NCI-H1930 (cell line): Measurements from ENCODE around the gene ANHX.
"Not testable (repeated sequence)": the region's sequence is repeated elsewhere in the genome, so short reads cannot be mapped to it uniquely, and the experiment has no call there.

ENCODE experiments used
- DNase-seq, 2 experiments: peaks; one replicate each; lab custom pipeline; 2025; lab: John Stamatoyannopoulos, UW

The ANHX gene

GRCh38 chr12:133235401-133236112, at the start of gene ANHX:
TSS of gene ANHX (minus strand) at chr12:133235877. CDS start at chr12:133234356, 1,521 bp downstream.
- no peak for DNase-seq

GRCh38 chr12:133264668-133265067, 29.0 kb upstream of the ANHX start:
- not testable (repeated sequence) for DNase-seq

DNA sequence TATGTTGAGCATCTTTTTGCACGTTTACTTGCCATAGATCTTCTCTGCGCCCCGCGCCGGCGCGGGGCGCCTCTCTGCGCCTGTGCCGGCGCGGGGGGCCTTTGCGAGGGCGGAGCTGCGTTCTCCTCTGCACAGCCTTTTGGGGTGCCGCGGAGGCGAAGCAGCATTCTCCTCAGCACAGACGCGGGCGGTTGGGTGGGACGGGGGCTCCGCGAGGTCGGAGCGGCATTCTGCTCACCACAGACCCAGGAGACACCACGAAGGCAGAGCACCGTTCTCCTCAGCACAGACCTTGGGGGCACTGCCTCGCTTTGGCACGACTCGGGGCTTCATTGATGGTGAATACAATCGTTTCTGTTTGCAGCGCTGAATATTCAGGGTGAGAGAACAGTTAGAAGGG, 28.5 kb upstream of the ANHX start:
- DNase-seq = no peak

DNA sequence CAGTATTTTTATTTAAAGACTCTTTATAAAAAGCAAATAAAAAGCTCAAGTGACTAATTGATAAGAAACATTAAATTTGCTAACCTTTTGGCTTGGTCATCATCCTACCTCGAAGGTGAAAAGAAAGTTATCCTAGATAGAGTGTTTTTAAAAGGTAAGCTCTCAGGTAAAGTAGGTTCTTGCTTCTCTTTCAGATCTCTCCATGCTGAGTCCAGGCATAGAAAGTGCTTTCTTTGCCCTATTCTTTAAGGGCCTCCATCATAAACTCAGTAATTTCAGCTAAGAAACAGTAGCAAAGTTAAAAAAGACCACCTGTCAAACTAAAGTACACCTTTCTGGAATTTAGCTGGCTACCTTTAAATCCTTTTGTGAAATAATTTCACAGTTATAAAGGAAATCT, 20.6 kb upstream of the ANHX start:
- DNase-seq = no peak

GRCh38 chr12:133255833-133256232, 20.2 kb upstream of the ANHX start:
- DNase-seq = not testable (repeated sequence)

GRCh38 chr12:133251732-133252131, 16.1 kb upstream of the ANHX start:
- no peak for DNase-seq

DNA sequence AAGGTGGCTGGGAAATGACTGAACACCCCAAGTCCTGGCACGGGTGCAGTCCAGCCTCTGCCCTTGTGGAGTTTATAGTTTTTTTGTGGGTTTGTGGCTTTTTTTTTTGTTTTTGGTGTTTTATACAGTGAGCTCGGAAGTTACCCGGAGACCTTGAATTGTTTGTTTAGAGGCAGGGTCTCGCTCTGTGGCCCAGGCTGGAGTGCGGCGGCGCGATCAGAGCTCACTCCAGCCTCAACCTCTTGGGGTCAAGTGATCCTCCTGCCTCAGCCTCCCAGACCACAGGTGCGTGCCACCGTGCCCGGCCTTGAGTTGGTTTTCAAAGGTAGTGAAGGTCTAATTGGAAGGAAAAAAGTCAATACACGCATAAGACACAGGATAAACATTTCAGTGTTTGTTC, 879 bp upstream of the ANHX start:
- DNase-seq = no peak

DNA sequence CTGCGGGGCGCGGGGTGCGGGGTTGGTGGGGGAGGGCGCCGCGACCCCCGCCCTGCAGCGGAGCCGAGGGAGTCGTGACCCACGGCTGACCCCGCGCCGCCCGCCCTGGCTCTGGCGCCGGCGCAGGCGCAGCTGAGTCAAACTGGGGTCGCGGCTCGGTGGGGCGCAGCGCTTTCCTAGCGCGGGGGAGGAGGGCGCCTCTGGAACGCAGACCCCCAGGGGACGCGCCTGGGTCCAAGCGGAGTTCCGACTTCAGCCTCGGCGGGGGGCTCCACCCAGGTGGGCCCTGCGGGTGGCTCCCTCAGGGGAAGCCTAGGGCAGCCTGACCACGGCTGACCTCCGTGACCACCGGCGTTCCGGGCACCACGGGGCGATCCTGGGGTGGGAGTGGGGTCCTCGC, 467 bp upstream of the ANHX start:
- no peak for DNase-seq

DNA sequence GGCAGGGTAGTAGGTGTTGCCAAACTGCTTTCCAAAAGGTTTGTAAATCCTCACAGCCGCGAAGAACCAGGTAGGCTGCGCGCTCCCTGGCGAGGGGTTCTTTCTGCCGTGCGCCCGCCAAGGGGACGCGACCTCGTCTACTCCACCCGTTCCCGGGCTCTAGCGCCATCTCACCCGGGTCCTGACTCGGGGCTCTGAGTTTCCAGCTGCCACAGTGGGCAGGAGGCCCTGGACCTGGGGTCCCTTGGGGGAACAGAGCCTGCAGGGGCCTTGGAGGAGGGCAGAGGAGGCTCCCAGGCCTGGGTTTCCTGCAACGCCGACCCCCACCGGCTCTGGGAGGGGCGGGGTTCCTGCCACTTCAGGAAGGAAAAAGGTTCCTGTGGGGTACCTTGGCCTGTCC, 706 bp downstream of the ANHX start:
- no peak for DNase-seq

DNA sequence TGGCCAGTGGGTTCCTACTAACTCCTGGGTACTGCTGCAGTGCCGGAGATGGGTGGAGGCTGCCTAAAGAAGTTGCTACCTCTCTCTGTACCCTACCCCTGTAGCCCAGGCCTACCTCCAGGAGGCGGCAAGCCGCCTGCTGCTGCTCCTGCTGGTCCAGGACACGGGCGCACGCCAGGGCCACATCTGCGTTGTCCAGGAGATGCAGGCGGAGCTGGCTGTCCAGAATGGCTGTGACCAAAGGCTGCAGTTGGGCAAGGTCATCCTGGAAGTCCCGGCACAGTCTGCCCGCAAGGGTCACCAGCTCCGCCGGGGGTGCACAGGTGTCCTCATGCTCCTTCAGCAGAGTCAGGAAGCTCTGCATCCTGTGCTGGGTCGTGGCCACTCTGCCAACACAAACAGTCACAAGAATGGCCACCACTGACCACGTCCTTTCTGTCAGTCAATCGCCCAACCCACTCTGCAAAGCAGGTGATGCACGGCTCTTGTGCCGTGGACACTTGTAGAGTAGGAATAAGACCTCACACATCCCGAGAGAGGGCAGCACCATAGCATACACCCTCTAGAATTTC, 1.6 kb downstream of the ANHX start:
- no peak for DNase-seq

GRCh38 chr12:133233006-133233405, 2.7 kb downstream of the ANHX start:
- DNase-seq = no peak

DNA sequence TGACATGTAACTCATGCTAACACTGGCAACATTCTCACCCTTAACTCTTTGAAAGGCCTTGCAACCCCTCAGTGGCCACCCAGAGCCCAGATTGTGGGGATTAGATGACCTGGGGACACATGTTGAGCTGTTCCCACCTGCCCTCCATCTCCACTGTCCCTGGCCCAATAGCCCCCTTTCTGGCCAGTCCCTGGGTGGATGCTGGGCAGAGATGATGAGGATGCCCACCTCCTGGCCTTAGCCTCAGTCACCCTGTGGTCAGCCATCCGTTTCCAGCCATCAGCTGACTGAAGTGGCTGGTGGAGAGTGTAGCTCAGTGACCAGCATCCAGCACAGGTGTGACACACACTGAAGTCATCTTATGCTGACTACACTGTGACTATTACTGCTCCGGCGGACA, 4.7 kb downstream of the ANHX start:
- no peak for DNase-seq

DNA sequence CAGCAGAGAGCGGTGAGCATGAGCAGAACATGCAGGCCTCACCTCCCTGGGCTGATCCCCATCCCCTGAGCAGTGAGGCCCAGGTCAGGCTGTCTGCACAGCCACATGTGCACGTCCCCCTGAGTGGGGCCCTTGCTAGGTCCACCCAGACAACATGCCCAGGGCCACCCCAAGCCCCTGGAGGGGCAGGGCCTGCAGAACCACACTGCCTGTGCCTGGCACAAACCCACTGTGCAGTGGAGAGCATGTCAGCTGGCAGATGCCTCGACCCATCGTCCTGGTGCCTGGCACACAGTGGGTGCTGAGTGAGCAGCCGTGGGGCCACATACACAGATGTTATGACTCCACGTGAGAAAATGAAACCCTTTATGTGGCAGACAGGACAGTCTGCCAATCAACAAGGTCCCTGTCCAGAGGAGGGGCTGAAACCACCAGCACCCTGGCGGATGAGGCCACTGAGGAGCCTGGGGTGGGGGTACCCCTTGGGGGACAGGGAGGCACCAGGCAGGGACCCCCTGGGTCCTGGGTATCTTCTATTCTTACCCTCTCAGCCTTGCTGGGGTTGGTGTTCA, 8.3 kb downstream of the ANHX start:
- no peak for DNase-seq

- DNase-seq = no peak
Observed at GRCh38 chr12:133226690-133227089, 9.0 kb downstream of the ANHX start.

GRCh38 chr12:133225527-133225926, 10.2 kb downstream of the ANHX start:
- DNase-seq = no peak

DNA sequence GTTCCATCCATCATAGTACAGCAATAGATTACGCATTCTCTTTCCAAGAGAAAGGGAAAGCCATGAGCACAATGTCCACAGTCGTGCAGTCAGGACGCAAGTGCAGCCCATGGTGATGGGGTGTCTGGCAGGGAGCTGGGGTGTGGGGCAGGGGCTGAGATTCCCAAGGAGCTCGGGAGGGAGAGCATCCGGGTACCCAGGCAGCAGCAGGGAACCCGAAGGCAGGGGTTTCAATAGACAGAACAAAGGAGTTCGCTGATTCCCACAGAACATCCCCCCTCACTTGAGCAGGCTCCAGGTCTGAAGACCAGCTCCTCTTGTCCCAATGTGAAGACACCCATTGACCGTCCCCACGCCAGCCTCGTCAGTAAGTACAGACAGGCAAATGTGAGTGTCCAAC, 13.5 kb downstream of the ANHX start:
- DNase-seq = no peak

DNA sequence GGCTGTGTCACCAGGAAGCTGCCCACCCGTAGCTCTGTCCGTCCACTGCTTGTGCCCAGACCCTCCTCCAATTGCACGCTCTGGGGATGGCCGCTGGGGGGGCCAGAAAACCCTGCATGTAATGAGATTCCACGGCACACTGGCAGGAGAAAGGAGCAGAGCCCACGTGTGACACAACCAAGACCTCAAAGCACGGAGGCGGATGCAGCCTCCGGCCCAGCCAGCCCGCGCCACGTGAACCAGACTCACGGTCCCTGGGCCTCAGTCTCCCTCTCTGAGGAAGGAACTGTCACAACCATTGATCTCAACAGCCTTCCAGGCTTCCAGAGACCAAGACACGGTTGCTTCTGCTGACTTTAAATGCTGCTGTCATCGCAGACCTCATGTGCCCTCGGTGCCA, 14.4 kb downstream of the ANHX start:
- DNase-seq = no peak

GRCh38 chr12:133220521-133220920, 15.2 kb downstream of the ANHX start:
- no peak for DNase-seq

DNA sequence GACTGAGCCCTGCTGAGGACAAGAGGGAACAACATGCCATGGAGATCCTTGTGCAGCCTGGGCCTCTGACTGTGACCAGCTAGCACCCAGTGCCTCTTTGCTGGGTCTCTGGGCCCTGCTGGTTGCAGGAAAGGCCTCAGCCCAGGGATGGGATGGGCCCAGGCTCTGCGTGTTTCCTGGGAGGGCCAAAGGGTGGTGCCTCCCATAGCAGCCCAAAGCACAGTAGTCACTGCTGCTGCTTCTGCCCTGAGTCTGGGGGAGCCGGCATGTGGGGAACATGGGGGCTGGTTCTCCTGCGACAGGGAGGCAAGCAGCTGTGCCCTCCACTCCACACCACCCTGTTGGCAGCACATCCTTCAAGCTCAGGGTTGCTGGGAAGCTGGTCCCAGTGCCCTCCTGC, 18.5 kb downstream of the ANHX start:
- DNase-seq = no peak

- no peak for DNase-seq
Observed at GRCh38 chr12:133215724-133216123, 20.0 kb downstream of the ANHX start.

- DNase-seq = no peak
Observed at GRCh38 chr12:133206390-133206789, 29.3 kb downstream of the ANHX start.

DNA sequence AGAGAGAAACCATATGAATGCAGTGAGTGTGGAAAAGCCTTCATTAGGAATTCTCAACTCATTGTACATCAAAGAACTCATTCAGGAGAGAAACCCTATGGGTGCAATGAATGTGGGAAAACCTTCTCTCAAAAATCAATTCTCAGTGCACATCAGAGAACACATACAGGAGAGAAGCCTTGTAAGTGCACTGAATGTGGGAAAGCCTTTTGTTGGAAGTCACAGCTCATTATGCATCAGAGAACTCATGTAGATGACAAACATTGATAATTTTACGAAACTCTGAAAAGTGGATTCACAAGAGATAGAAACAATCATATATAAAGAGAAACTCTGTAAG, 31.4 kb downstream of the ANHX start:
- DNase-seq = no peak

DNA sequence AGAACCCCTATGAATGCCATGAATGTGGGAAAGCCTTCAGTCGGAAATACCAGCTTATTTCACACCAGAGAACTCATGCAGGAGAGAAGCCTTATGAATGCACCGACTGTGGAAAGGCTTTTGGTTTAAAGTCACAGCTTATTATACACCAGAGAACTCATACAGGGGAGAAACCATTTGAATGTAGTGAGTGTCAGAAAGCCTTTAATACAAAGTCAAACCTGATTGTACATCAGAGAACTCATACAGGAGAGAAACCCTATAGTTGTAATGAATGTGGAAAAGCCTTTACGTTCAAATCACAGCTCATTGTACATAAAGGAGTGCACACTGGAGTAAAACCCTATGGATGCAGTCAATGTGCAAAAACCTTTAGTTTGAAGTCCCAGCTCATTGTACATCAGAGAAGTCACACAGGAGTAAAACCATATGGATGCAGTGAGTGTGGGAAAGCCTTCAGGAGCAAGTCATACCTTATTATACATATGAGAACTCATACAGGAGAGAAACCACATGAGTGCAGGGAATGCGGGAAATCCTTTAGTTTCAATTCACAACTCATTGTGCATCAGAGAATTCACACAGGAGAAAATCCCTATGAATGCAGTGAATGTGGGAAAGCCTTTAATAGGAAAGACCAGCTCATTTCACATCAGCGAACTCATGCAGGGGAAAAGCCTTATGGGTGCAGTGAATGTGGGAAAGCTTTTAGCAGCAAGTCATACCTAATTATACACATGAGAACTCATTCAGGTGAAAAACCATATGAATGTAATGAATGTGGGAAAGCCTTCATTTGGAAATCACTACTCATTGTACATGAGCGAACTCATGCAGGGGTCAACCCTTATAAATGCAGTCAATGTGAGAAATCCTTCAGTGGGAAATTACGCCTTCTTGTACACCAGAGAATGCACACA, 32.1 kb downstream of the ANHX start:
- no peak for DNase-seq
